Suppressor macrophage treated with lipopolysaccharide for 4 hours (primary cell): ENCODE results near the gene SLC16A6.
A peak's percentile ranks its signal among the peaks of the same experiment; 100 is the strongest.
"Not testable (repeated sequence)": the region's sequence is repeated elsewhere in the genome, so short reads cannot be mapped to it uniquely, and the experiment has no call there.

ENCODE experiments used
- DNase-seq: peaks from one replicate; pipeline ENCODE4 v3.0.0-alpha.2; 2020

The SLC16A6 gene

DNA sequence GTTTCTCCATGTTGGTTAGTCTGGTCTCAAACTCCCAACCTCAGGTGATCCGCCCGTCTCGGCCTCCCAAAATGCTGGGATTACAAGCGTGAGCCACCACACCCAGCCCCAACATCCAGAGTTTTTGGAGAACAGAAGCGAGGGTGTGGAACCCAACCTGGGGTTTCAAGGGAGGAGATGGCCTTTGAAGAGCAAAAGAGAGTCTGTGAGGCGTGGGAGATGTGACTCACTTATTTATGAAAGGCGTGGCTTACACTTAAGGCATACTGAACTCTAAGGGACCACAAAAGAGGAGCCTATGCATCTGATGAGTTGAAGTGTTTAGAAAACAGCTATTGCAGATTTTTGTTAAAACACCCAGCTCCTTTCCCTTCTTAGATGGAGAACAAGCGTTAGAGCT lies 19.2 kb upstream of the SLC16A6 start:
- peak; percentile 71 for DNase-seq

DNA sequence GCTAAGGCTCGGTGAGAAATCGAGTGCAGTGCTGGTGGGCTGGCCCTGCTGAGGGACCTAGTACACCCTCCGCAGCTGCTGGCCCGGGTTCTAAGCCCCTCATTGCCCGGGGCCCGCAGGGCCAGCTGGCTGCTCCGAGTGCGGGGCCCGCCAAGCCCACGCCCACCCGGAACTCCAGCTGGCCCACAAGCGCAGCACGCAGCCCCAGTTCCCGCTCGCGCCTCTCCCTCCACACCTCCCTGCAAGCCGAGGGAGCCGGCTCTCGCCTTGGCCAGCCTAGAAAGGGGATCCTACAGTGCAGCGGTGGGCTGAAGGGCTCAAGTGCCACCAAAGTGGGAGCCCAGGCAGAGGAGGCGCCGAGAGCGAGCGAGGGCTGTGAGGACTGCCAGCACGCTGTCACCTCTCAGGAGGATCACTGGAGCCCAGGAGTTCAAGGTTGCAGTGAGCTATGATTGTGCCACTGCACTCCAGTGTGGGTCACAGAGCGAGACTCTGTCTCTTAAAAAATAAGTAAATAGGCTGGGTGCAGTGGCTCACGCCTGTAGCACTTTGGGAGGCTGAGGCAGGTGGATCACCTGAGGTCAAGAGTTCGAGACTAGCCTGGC lies 18.2 kb upstream of the SLC16A6 start:
- DNase-seq, result not testable (repeated sequence)

DNA sequence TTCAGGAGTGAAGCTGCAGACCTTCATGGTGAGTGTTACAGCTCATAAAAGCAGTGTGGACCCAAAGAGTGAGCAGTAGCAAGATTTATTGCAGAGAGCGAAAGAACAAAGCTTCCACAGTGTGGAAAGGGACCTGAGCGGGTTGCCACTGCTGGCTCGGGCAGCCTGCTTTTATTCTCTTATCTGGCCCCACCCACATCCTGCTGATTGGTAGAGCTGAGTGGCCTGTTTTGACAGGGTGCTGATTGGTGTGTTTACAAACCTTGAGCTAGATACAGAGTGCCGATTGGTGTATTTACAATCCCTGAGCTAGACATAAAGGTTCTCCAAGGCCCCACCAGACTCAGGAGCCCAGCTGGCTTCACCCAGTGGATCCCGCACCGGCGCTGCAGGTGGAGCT lies 17.6 kb upstream of the SLC16A6 start:
- DNase-seq, result not testable (repeated sequence)

DNA sequence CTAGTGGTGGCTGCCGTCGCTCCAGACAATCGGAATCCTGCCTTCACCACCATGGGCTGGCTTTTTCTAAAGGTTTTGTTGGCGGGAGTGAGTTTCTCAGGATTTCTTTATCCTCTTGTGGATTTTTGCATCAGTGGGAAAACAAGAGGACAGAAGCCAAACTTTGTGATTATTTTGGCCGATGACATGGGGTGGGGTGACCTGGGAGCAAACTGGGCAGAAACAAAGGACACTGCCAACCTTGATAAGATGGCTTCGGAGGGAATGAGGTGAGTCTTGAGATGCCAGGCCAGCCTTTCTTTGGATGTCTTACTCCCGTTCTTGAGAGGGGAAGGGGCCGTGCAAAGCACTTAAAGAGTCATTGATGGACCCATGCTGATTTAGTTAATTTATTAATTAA lies 16.5 kb upstream of the SLC16A6 start:
- DNase-seq, result no peak

DNA sequence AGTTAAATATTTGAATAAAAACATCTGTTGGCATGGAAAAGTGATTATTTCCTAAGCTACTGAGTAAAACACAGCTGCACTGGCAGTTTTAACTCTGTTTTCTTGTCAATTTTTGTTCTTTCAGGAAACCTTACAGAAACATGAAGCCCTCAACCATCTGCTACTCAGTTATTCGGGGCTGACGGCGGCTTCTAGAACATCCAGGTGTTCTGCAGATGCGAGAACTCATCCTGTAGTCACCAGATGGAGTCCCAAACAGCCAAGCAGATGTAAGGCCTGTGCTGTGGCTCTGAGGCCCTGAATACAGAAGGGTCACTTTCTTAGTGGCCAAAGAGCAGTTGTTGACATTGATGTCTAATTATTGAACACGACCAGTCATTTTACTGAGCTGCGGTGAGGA lies 15.9 kb upstream of the SLC16A6 start:
- DNase-seq, result no peak

DNA sequence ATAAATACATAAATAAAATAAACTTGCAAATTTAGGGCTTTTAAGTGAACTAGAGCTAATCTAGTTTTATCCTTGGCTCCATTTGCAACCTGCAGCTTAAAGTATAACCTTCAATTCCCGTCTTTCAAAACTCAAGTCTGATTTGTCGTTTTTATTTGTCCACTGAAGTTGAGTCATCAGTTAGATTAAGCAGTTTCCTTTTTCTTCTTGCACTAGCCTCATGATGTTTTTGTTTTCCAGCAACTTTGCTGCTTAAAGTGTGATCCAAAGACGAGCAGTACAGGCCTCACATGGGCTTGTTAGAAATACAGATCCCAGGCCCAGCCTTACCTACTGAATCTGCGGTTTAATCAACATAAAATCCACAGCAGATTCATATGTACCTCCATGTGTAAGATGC lies 14.2 kb upstream of the SLC16A6 start:
- DNase-seq, result peak; percentile 64

DNA sequence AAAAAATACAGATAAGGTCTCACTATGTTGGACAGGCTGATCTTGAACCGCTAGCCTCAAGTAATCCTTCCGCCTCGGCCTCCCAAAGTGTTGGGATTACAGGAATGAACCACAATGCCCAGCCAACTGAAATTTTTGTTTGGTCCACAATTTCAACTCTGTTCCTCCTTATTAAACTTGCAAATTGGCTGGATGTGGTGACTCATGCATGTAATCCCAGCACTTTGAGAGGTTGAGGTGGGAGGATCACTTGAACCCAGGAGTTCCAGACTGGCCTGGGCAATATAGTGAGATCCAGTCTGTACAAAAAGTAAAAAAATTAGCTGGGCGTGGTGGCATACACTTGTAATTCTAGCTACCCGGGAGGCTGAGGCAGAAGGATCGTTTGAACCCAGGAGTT lies 13.8 kb upstream of the SLC16A6 start:
- no peak for DNase-seq

DNA sequence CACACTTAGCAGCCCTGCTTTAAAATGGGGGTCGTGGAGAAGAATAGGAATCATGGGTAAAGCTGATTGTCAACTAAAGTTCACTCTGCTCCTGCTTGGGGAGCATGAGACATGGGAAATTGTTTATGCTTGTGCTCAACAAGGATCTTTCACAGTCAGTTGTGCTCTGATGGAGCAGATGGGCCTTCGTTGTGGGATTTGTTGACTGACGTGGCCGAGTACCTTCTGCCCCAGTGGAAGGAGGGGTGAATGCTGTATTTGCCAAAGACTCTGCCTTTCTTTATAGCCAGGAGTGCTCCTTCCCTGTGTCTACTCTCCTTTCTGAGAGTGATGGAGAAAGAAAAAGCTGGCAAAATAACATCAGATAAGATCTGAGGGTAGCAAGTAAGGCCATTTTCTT lies 11.7 kb upstream of the SLC16A6 start:
- DNase-seq, result no peak

DNA sequence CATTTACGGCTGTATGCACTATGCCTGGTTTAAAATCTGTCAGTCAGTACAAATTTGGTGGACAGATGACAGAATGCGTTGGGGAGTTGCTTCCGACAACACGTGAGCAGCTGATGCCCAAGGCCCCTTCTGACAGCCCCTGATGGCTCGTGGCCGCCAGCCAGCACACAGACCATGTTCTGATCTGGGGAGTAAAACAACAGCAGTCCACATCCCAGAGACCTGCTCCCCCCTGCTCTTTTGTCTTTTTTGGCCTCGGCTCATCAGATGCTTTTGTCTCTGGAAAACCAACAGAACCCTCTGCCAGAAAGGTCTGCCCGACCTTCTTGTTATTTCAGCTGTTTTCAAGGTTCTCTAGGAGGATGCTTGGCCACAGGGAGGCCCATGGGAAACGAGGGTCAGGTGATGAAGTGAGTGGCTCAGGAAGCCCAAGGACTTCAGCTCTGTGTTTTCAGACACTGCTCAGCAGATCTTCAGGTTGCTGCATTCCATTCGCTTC lies 11.2 kb upstream of the SLC16A6 start:
- DNase-seq, result no peak

DNA sequence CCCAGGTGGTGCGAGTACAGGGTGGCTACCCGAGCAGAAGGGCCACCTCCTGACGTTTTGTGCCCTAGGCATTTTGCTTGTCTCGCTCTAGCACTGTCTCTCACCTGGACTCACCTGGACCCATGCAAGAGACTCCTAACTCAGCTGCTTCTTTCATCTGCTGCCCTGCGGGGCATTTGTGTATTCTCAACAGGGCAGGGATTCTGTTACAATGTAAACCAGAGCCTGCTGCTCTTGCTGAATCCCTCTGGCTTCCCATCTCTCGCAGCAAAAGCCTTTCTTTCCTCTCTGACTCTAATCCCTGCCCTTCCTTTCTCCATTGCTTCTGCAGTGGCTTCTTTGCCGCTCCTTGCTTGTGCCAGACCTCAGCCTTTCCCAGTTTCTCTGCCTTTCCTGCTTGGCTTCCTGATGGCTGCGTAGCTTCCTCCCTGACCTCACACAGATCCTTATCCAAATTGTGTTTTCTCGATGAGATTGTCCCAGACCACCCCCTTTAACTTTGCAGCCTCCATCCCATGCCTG lies 10.6 kb upstream of the SLC16A6 start:
- no peak for DNase-seq

DNA sequence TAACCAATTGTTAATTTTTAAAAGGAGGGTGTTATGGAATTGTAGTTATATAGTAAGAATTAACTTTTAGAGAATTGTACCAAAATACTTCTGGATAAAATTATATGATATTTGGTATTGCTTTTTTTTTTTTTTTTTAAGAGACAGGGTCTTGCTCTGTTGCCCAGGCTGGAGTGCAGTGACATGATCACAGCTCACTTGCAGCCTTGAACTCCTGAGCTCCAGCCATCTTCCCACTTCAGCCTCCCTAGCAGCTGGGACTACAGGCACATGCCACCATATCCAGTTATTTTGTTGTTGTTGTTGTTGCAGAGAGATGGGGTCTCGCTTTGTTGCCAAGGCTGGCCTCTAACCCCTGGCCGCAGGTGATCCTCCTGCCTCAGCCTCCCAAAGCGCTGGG lies 8.9 kb upstream of the SLC16A6 start:
- no peak for DNase-seq

DNA sequence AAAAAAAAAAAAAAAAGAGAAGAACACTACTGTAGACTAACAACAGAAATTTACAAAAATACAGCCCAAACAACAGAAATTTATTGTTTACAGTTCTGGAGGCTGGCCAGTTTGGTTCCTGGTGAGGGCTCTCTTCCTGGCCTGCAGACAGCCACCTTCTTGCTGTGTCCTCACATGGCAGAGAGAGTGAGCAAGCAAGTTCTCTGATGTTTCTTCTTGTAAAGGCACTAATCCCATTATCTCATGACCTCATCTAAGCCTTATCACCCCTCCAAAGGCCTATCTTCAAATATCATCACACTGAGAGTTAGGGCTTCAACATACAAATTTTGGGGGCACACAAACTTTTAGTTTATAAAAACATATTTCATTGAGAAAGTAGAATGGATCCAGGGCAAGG lies 7.7 kb upstream of the SLC16A6 start:
- no peak for DNase-seq

DNA sequence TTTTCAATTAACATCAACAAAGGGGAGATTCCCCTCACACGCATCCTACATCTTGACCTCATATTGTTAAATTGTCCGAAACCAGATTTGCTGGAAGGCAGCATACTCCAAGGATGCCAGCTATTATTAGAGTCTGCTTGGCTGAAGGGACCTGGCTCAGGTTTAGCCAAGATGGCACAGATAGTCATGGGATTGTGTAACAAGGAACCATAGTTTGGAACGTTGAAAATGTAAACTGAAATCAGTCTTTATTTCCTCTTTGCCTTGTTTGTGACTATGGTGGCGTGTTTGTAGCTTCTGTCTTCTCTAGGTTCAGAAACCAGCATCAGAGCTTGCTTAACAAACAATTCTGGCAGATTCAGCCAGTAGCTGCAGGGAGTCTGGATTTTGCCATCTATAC lies 6.3 kb upstream of the SLC16A6 start:
- peak; percentile 65 for DNase-seq

DNA sequence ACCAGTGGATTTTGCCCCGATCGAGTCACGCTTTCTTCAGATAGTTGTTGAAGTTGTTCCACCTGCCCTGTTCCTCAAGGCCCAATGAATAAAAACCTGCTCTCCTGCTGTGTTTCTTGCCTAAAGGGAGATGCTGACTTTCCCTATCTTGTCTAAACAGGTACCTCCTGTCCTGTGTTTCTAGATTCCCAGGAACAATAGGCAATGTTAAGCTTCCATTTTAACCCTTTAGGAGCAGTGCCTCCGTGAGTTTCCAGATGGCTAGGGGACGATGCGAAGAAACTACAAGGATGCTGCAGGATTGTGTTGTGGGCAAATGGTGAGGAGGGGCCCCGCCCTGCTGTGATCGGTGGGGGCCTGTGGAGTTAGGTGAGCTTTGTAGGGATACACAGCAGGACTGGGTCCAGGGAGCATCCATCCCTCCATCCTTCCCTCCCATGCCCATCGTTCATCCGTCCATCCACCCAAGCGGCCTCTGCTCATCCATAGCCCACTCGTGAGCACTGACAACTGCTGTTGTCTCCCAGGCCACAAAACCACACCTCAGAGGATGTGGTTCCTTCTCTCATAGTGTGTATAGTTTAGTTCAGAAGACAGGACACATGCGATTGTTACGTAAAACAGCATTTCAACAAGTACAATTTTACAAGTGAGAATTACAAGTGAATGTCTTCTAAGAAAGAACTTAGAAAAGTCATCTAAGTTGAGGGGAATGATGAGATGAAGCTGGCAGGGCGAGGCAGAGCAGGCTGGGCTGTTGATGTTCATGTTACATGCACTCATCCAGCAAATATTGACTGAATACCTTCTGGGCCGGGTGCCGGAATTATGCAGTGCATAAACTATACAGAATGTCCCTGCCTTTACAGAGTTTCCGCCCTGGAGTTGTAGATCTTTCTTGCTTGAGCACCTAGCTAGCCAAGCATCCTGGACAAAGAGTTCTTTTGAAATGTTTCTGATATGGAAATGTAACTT lies 5.6 kb upstream of the SLC16A6 start:
- DNase-seq, result no peak

DNA sequence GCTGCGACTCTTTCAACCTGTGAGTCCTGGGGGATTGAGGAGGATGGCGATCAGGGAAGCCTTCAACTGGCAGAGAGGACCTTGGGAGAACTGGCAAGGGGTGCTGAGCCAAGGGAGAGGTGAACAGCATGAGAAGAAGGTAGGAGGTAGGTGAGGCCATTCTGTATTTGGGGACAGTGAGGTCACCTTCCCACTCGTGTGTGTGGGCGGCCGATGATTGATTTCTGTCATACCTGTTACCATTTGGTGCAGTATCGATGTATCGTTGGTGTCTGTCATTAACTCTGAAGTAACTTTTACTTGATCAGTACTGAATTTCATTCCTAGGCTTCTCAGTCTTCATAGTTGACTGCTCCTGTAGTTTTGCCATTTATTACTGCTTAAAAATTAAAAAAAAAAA lies 4.2 kb upstream of the SLC16A6 start:
- no peak for DNase-seq

DNA sequence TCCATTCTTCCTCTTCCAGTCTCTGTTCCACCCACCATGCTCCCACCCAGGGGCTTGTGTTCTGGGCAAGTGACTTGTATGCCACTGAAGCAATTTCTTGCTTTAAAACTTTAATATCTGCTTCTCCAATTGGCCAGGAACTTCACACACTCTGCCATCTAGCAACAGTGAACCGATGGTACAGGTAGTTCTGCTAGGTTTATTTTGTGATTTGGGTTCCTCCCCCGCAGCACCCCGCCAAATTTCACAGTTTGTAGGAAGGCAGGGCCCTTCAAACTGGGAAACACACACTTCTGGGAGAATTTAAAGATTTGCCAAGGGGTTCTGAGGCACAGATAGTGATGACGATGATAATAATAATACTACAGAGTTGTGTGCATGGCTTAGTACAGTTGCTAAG lies 3.7 kb upstream of the SLC16A6 start:
- DNase-seq, result no peak

DNA sequence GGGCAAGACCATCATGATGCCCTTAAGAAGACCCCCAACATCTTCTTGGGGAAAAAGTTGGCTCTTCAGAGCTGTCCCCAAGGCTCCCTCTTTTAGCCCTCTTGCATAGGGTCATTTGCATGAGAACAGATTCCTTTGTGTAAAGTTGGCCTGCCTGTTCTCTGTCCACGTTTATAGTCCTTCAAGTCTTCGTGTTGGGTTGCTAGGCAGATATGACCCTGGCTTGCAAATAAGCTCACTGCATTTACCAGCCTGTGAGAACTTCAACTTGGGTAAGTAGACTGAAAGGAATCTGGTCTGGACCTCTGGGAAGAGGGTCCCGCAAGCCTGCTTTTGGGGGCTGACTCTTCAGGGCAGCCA lies 3.2 kb upstream of the SLC16A6 start:
- DNase-seq, result no peak

DNA sequence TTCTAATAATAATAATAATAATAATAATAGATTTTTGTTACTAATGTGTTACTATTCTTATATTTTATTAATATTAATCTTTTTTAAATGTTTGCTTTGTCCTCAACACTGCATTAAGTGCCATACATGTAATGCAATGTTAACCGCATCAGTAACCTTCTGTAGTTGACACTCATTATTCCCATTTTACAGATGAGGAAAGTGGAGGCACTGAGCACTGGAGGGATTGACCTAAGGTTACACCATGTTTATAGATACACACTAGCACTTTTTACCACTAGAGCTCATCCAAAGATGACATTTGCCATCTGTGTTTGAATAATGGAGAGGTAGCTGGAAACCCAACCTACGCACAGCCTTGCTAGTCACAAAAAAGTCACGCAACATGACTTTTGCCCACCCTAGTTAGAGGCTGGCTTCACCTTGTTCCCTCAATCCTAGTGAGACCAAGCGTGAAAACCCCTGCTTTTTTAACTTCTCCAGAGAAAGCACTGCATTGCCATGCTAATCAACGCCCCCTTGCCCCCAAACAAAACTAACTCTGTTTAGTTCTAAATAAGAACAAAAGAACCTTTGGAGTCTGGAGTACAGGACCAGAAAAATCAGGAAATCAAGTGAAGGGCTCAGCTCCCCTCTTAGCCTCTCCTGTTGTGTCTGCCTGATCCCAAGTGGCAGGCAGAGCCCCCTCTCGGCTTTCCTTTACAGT lies 2.7 kb upstream of the SLC16A6 start:
- DNase-seq, result no peak

DNA sequence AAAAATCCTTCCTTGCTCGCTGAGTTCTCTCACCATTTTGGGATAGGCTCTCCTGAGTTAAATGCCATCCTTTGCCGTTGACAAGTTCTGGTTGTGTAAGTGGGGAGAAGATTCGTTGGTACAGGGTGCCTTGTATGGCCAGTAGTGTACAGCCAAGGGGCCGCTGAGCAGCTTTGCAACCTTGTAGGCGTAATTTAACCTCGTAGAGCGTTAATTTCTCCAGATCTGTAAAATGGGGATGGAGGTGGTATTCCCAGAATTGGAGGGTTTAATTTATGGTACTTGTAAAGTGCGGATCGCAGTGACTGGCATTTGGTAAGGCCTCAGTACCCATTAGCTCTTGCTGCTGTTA lies 1.7 kb upstream of the SLC16A6 start:
- DNase-seq, result no peak

DNA sequence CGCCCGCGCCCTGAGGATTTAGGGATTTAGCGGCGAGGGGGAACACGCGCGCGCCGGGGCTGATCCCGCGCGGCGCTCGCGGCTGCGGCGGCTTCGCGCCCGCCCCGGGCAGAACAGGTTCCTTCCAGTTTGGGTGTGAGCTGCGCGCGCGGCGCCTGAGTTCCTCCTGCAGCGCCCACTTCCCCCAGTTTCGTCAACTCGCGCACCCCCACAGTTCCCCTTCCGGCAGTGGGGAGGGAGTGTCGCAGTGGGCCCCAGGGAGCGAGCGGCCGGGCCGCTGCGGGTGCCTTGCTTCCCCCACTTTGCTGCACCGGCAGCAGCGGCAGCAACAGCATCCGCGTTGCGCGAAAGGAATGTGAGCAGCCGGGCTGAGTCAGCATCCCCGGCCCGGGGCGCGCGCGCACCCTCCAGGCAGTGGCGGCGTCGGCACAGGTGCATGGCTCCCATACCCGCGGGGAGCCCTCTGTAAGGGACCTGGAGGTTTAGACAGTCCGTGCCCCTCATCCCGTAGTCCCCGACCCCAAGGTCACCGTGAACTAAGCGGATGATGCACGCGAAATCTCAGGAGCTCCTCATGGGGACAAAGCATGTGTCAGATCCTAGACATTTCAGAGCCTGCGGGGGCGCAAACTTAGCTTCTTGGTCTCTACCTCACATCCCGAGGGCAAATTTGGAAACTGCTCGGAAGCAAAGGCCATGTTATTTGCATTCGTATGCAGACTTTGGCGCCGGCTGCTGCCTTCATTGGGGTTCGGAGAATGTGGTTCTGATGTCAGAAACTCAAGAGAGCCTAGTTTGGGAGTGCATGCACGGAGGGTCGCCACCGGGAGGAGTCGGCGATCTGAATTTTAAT lies 1.1 kb upstream of the SLC16A6 start:
- DNase-seq, result peak; percentile 87

DNA sequence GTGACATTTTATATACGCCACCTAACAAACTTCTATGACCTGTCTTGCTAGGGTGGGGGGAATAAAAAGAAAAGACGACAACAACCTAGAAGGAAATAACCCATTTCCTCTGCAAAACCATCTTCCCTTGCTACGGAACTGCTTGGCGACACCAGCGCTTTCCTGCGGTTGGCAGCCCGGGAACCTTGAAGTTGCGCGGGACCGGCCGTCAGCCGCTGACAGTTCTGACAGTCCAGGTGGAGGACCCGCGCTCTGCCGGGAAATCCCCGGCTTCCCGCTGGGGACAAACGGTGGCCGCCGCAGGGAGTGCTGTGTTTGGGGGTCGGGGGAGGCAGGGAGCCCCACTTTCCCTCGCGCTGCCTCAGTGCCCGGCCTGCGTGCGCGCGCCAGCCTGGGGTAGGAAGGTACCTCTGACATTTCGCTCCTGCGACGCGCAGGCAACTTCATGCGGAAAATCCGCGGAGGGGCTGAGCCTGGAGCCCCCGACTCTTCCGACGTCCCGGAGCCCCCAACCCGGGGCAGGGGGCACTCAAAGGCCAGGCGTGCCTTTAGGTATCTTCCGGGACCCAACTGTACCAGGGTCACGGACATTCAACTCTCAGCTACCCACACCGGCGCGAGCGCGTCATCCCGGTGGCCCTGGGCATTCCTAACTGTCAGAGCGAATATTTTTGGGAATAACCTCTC lies 516 bp downstream of the SLC16A6 start:
- DNase-seq, result peak; percentile 54

DNA sequence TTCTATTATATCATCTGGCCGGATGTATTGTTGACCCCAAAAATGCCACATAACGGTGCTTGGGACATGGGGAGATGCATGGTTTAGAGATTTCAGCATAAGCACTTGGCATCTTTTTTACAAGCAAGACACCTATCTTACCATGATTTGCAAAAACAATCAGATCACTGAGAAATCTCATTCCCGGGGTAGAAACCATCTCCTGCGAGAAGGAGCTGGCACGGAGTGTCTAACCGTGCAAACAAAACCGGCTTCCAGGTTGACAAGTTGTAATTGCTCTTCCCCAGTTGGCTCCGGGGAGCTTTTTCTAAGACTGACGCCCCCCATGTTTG lies 1.0 kb downstream of the SLC16A6 start:
- peak; percentile 14 for DNase-seq
